CD14-positive monocyte (primary cell): Measurements from ENCODE around the gene NELFA. TPM values are rescaled to one million over a fixed set of nuclear protein-coding genes. Genes with fewer than 3 reads are reported as not detected.
A peak's percentile ranks its signal among the peaks of the same experiment; 100 is the strongest.

Experiments used
- DNase-seq, 3 donors: peaks; one replicate each; pipeline ENCODE4 v3.0.0-alpha.2; 2011 to 2022
- H2AFZ ChIP-seq: 2 replicates; pipeline ENCODE4 v1.6.0; 2012; ENCODE audit warnings: mild to moderate bottlenecking, low read depth, low read length, inconsistent platforms; ENCODE audit not compliant: insufficient read depth, poor library complexity, severe bottlenecking
- H3K27ac ChIP-seq, 2 donors: 1 replicate in 1 of 2; 2 replicates in 1 of 2; pipeline ENCODE4 v1.5.1; 2012 to 2013; ENCODE audit warnings: low read length in 2 of 2, control low read depth in 1 of 2, inconsistent platforms in 1 of 2, low read depth in 1 of 2, mild to moderate bottlenecking in 1 of 2
- H3K27me3 ChIP-seq, 2 donors: one replicate each; pipeline versions ENCODE4 v1.6.0 to v1.6.1; 2011 to 2013; ENCODE audit warnings: low read length in 2 of 2; ENCODE audit not compliant: control insufficient read depth in 2 of 2, insufficient read depth in 2 of 2
- H3K36me3 ChIP-seq, 2 donors: replicated peaks in 1 of 2; 1 replicate in 1 of 2; 2 replicates in 1 of 2; pipeline versions ENCODE4 v1.5.1 to v1.6.1; 2012 to 2013; ENCODE audit warnings: low read length in 2 of 2, control low read depth in 1 of 2, inconsistent platforms in 1 of 2, mild to moderate bottlenecking in 1 of 2; ENCODE audit not compliant: insufficient read depth in 2 of 2, control insufficient read depth in 1 of 2
- H3K4me1 ChIP-seq, 2 donors: 1 replicate in 1 of 2; 2 replicates in 1 of 2; pipeline versions ENCODE4 v1.5.1 to v1.6.1; 2012 to 2013; ENCODE audit warnings: low read length in 2 of 2, control low read depth in 1 of 2, inconsistent platforms in 1 of 2, mild to moderate bottlenecking in 1 of 2, moderate library complexity in 1 of 2; ENCODE audit not compliant: insufficient read depth in 2 of 2, control insufficient read depth in 1 of 2
- H3K4me2 ChIP-seq: replicated peaks from 2 replicates; pipeline ENCODE3; 2012; ENCODE audit warnings: low read length, moderate library complexity, mild to moderate bottlenecking; ENCODE audit not compliant: poor library complexity, severe bottlenecking; ENCODE audit errors: extremely low read depth
- H3K4me3 ChIP-seq, 3 experiments: fragments of 200-600 bp in 1 of 3; sonication (generic) in 1 of 3; replicated peaks in 1 of 3; 1 replicate in 2 of 3; 2 replicates in 1 of 3; pipeline ENCODE4 v1.5.1; 2011 to 2013; ENCODE audit warnings: low read length in 3 of 3, mild to moderate bottlenecking in 3 of 3, control low read depth in 2 of 3, low read depth in 2 of 3, inconsistent platforms in 1 of 3, moderate library complexity in 1 of 3
- H3K79me2 ChIP-seq: 2 replicates; pipeline ENCODE4 v1.6.0; 2012; ENCODE audit warnings: mild to moderate bottlenecking, control low read depth, inconsistent platforms, low read length, moderate library complexity; ENCODE audit not compliant: insufficient read depth
- H3K9ac ChIP-seq: 2 replicates; pipeline ENCODE4 v1.6.0; 2017; ENCODE audit warnings: low read length, mild to moderate bottlenecking; ENCODE audit not compliant: insufficient read depth, poor library complexity, severe bottlenecking
- H3K9me3 ChIP-seq, 2 donors: replicated peaks in 1 of 2; 1 replicate in 1 of 2; 2 replicates in 1 of 2; pipeline versions ENCODE4 v1.5.1 to v1.6.1; 2012 to 2013; ENCODE audit warnings: low read length in 2 of 2, control low read depth in 1 of 2; ENCODE audit not compliant: control insufficient read depth in 1 of 2, insufficient read depth in 1 of 2
- H4K20me1 ChIP-seq: 2 replicates; pipeline ENCODE4 v1.6.0; 2012; ENCODE audit warnings: mild to moderate bottlenecking, low read length, control low read depth, moderate library complexity; ENCODE audit not compliant: insufficient read depth
- H3K27ac Mint-ChIP-seq, 7 donors: one replicate each; pipeline ENCODE4 v1.8.0; 2020; ENCODE audit warnings: mild to moderate bottlenecking in 7 of 7, mixed read lengths in 7 of 7, moderate library complexity in 6 of 7, inconsistent platforms in 2 of 7
- H3K27me3 Mint-ChIP-seq, 3 donors: one replicate each; pipeline ENCODE4 v1.8.0; 2021 to 2022; ENCODE audit warnings: low read depth in 3 of 3, mild to moderate bottlenecking in 3 of 3, mixed read lengths in 3 of 3, moderate library complexity in 3 of 3, inconsistent platforms in 1 of 3
- H3K36me3 Mint-ChIP-seq, 2 donors: one replicate each; pipeline ENCODE4 v1.8.0; 2020; ENCODE audit warnings: mixed read lengths in 2 of 2, inconsistent platforms in 1 of 2, mild to moderate bottlenecking in 1 of 2
- H3K4me1 Mint-ChIP-seq: one replicate; pipeline ENCODE4 v1.8.0; 2020; ENCODE audit warnings: mild to moderate bottlenecking, mixed read lengths
- H3K4me3 Mint-ChIP-seq, 2 donors: one replicate each; pipeline ENCODE4 v1.8.0; 2020; ENCODE audit warnings: mild to moderate bottlenecking in 2 of 2, mixed read lengths in 2 of 2, moderate library complexity in 1 of 2
- H3K9me3 Mint-ChIP-seq, 7 donors: one replicate each; pipeline ENCODE4 v1.8.0; 2020 to 2022; ENCODE audit warnings: mixed read lengths in 7 of 7, mild to moderate bottlenecking in 6 of 7, moderate library complexity in 6 of 7, inconsistent platforms in 2 of 7
- CTCF ChIP-seq: fragments of 200-600 bp; IDR thresholded peaks from one replicate; pipeline ENCODE4 v1.8.0; 2022; ENCODE audit warnings: antibody characterized with exemption, mild to moderate bottlenecking
- WGBS: methylation state at CpG from one replicate; pipeline ENCODE4 v1.1.5; 2013; ENCODE audit warnings: missing lambda C conversion rate; ENCODE audit not compliant: insufficient coverage; 5-methylcytosine and 5-hydroxymethylcytosine counted together
- intact Hi-C, 2 donors: fragments of 100-400 bp; cut with micrococcal nuclease; formaldehyde crosslinking; loops; one replicate each; pipeline versions ENCODE4 v1.15.0 to v1.15.1; 2023
- polyA plus RNA-seq, 3 donors: library from polyadenylated mRNA; depleted of rRNA in 1 of 3; unstranded in 2 of 3; stranded (reverse) in 1 of 3; fragments of 300-500 nt in 2 of 3; fragments of >200 nt in 1 of 3; fragmentation: Illumina TruSeq in 2 of 3; gene quantifications; 1 replicate in 2 of 3; 2 replicates in 1 of 3; pipeline ENCODE4 v1.2.3, GENCODE V29; 2012 to 2021

NELFA gene
- polyA plus RNA-seq, 3 donors = 10.0 to 22.1 (median 10.5) TPM

- DNase-seq = no peak
- H3K9ac ChIP-seq = no peak overlapping the region
- H2AFZ ChIP-seq = no peak overlapping the region
- H3K27ac ChIP-seq = no peak overlapping the region
- peaks cover 79 to 100% of the 10 kb centered on the region in 2 donors for H3K36me3 ChIP-seq
- Mint-ChIP-seq H3K27me3 (peaks cover 0 to 2% (median 0%) of the 10 kb centered on the region in 3 donors), H3K36me3 (peaks cover 81 to 98% of the 10 kb centered on the region in 2 donors), H3K9me3 (peaks cover 0 to 3% (median 0%) of the 10 kb centered on the region in 7 donors), H3K4me1 (no peaks in the 10 kb centered on the region), H3K27ac (peak overlapping the region in 4 of 7 donors; percentile 2 to 47 (median 21)), H3K4me3 (no peak overlapping the region)
- WGBS = 97% methylated on average over 41 of the region's 45 CpGs
- no peaks in the 10 kb centered on the region for H3K79me2 ChIP-seq
- no peak for TF ChIP-seq CTCF
- H3K4me2 ChIP-seq = no peak overlapping the region
- H3K4me1 ChIP-seq = no peaks in the 10 kb centered on the region
- no peak overlapping the region for H3K4me3 ChIP-seq
- intact Hi-C loops = no loop called here
- no peaks in the 10 kb centered on the region for H4K20me1 ChIP-seq
- H3K9me3 ChIP-seq = no peaks in the 10 kb centered on the region
- no peaks in the 10 kb centered on the region for H3K27me3 ChIP-seq
These were observed 29.9 kb downstream of the NELFA start for GRCh38 chr4:1978741-1979476.

DNA sequence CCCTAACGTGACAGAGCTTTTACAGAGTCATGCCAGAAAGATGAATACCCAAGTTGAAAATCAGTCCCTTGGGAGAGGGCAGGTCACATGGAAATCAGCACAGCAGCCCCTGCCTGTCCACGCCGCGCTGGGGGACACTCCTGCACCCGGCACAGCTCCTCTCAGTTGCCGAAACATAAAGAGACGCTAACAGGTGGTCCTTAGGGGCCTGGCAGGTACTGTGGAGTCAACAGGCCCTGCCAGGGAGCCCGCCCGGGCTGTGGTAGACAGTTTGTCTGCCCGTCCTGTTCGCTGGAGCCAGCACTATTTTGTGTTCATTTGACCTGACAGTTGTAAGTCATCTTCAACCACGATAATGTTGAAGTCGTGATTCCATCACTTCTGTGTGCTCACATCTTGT, 30.5 kb downstream of the NELFA start:
- Mint-ChIP-seq H3K36me3 (peaks cover 83 to 98% of the 10 kb centered on the region in 2 donors), H3K4me3 (no peak overlapping the region), H3K4me1 (no peaks in the 10 kb centered on the region), H3K27me3 (peaks cover 0 to 2% (median 0%) of the 10 kb centered on the region in 3 donors), H3K9me3 (peaks cover 0 to 3% (median 0%) of the 10 kb centered on the region in 7 donors), H3K27ac (peak overlapping the region in 2 of 7 donors; percentile 11 to 47)
- Histone ChIP-seq H4K20me1 (no peaks in the 10 kb centered on the region), H3K9ac (no peak overlapping the region), H3K4me2 (no peak overlapping the region), H2AFZ (no peak overlapping the region), H3K9me3 (no peaks in the 10 kb centered on the region), H3K36me3 (peaks cover 79 to 100% of the 10 kb centered on the region in 2 donors), H3K79me2 (no peaks in the 10 kb centered on the region), H3K4me3 (no peak overlapping the region), H3K27ac (no peak overlapping the region), H3K4me1 (no peaks in the 10 kb centered on the region), H3K27me3 (no peaks in the 10 kb centered on the region)
- intact Hi-C loops = no loop called here
- WGBS = 96% methylated on average over 13 of the region's 13 CpGs
- DNase-seq = no peak
- TF ChIP-seq CTCF = no peak
